DMS153 (cell line): ENCODE results near the gene ZBTB46.
"Not testable (repeated sequence)": the region's sequence is repeated elsewhere in the genome, so short reads cannot be mapped to it uniquely, and the experiment has no call there.

ENCODE experiments used
- DNase-seq: peaks from one replicate; lab custom pipeline; 2025; lab: John Stamatoyannopoulos, UW

The ZBTB46 gene

GRCh38 chr20:63787302-63787701 lies 43.8 kb downstream of the ZBTB46 start:
- no peak for DNase-seq

GRCh38 chr20:63785691-63786131 lies 45.4 kb downstream of the ZBTB46 start:
- no peak for DNase-seq

GRCh38 chr20:63783970-63784369 lies 47.1 kb downstream of the ZBTB46 start:
- DNase-seq, result no peak

GRCh38 chr20:63782521-63782971 lies 48.5 kb downstream of the ZBTB46 start:
- no peak for DNase-seq

- no peak for DNase-seq
Measured at GRCh38 chr20:63782051-63782471, 49.0 kb downstream of the ZBTB46 start.

- DNase-seq, result no peak
Measured at GRCh38 chr20:63781181-63781580, 49.9 kb downstream of the ZBTB46 start.

- no peak for DNase-seq
Measured at GRCh38 chr20:63778857-63779256, 52.2 kb downstream of the ZBTB46 start.

GRCh38 chr20:63778034-63778752 lies 52.9 kb downstream of the ZBTB46 start:
- DNase-seq, result no peak

- DNase-seq, result no peak
Measured at GRCh38 chr20:63777614-63778013, 53.5 kb downstream of the ZBTB46 start.

GRCh38 chr20:63776875-63777274 lies 54.2 kb downstream of the ZBTB46 start:
- not testable (repeated sequence) for DNase-seq

GRCh38 chr20:63775096-63775978 lies 55.7 kb downstream of the ZBTB46 start:
- no peak for DNase-seq

GRCh38 chr20:63774306-63774705 lies 56.8 kb downstream of the ZBTB46 start:
- DNase-seq, result no peak

GRCh38 chr20:63773571-63774241 lies 57.4 kb downstream of the ZBTB46 start:
- DNase-seq, result no peak

- DNase-seq, result no peak
Measured at GRCh38 chr20:63772781-63773518, 58.1 kb downstream of the ZBTB46 start.

GRCh38 chr20:63771046-63771707 lies 59.9 kb downstream of the ZBTB46 start:
- DNase-seq, result no peak

- DNase-seq, result no peak
Measured at GRCh38 chr20:63769891-63770474, 61.1 kb downstream of the ZBTB46 start.

GRCh38 chr20:63768591-63769515 lies 62.2 kb downstream of the ZBTB46 start:
- no peak for DNase-seq

GRCh38 chr20:63767886-63768285 lies 63.2 kb downstream of the ZBTB46 start:
- DNase-seq, result no peak

GRCh38 chr20:63767456-63767855 lies 63.6 kb downstream of the ZBTB46 start:
- no peak for DNase-seq
